HG03565 (cell line): Measurements from ENCODE around the gene MMP13.
"Not testable (repeated sequence)": the region's sequence is repeated elsewhere in the genome, so short reads cannot be mapped to it uniquely, and the experiment has no call there.

Source experiments
- ATAC-seq: cut with Tn5 transposase; IDR thresholded peaks from one replicate; pipeline ENCODE4 v1.9.1; 2021; ENCODE audit warnings: mild to moderate bottlenecking, moderate library complexity; ENCODE audit not compliant: unreplicated experiment

Gene MMP13

GRCh38 chr11:102905848-102906247 lies 49.7 kb downstream of the MMP13 start:
- ATAC-seq = not testable (repeated sequence)

GRCh38 chr11:102903895-102904294 lies 51.6 kb downstream of the MMP13 start:
- ATAC-seq = not testable (repeated sequence)

- ATAC-seq = no peak
These were observed 55.2 kb downstream of the MMP13 start for GRCh38 chr11:102900346-102900745.
